RWPE1 (cell line): ENCODE data around the gene B3GALT5.

Experiments used
- CTCF ChIA-PET: fragments of 350-600 bp; sonication (Branson Sonifier 250); formaldehyde crosslinking; extraction: SDS; loops from one replicate; lab custom pipeline; 2021; lab: Yijun Ruan, JAX
- POLR2A ChIA-PET: fragments of 400-600 bp; formaldehyde crosslinking; extraction: SDS; loops from one replicate; lab custom pipeline; 2020; ENCODE audit warnings: antibody characterized with exemption; ENCODE audit not compliant: low non-redundant PET; lab: Yijun Ruan, JAX
- DNase-seq: peaks from one replicate; pipeline ENCODE4 v3.0.0; 2012; ENCODE audit warnings: low spot score
- H3K27ac ChIP-seq: fragments of 450-650 bp; 2 replicates; pipeline ENCODE4 v1.5.1; 2017
- TF ChIP-seq, protein P1 (sequence below): fragments of 450-650 bp; conservative IDR thresholded peaks from 2 replicates; pipeline ENCODE4 v1.5.1; 2017; ENCODE audit warnings: low read depth, mild to moderate bottlenecking

B3GALT5 gene, protein sequence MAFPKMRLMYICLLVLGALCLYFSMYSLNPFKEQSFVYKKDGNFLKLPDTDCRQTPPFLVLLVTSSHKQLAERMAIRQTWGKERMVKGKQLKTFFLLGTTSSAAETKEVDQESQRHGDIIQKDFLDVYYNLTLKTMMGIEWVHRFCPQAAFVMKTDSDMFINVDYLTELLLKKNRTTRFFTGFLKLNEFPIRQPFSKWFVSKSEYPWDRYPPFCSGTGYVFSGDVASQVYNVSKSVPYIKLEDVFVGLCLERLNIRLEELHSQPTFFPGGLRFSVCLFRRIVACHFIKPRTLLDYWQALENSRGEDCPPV

DNA sequence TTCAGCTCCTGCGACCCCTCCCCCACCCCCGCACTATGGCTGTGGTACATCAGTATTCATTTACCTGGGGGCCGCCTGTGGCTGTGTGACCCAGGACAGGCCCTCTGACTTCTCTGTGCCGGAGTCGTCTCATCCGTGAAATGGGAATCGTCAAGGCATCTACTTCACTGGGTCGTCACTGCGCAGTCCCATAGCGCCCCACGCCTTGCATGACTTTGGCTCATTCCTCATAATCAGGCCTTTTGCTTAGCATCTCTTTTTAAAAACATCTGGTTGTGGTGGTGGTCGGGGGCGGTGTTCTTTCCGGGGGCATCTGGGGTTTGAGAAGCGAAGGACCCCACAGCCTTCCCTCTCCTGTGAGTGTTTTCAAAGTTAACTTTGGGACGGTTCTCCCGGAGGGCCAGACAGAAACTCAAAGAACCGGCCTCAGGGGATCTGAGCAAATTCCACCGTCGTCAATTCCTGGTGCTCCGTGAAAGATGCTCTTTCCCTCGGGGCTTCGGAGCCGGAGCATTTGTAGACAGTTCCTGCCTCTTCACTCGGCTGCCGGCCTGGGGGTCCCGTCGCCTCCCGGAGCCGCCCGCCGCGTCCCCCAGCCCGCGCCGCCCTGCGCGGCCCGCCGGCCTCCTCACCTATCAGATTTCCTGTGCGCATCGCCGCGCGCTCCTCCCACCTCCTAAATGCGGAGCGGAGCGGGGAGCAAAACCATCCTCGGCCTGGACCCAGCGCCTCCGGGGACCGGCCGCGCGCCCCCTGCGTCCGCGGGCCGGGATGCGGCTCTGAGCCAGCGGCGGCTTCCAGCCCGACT is at the start of gene B3GALT5:
B3GALT5 (plus strand) TSS at position 708 of the 808 bp plus-strand sequence. CDS start 47,620 bp downstream, outside the sequence.
- CTCF ChIA-PET, result interaction anchor here (0.6 kb wide), 1 partner anchor 1085 kb away, joined by 3 read pairs; no protein-coding TSS in a partner anchor
- POLR2A ChIA-PET, result no interaction called here
- DNase-seq, result no peak
- TF ChIP-seq, protein P1, sequence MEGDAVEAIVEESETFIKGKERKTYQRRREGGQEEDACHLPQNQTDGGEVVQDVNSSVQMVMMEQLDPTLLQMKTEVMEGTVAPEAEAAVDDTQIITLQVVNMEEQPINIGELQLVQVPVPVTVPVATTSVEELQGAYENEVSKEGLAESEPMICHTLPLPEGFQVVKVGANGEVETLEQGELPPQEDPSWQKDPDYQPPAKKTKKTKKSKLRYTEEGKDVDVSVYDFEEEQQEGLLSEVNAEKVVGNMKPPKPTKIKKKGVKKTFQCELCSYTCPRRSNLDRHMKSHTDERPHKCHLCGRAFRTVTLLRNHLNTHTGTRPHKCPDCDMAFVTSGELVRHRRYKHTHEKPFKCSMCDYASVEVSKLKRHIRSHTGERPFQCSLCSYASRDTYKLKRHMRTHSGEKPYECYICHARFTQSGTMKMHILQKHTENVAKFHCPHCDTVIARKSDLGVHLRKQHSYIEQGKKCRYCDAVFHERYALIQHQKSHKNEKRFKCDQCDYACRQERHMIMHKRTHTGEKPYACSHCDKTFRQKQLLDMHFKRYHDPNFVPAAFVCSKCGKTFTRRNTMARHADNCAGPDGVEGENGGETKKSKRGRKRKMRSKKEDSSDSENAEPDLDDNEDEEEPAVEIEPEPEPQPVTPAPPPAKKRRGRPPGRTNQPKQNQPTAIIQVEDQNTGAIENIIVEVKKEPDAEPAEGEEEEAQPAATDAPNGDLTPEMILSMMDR, result no peak
- H3K27ac ChIP-seq, result no peak within 1 kb of the TSS

DNA sequence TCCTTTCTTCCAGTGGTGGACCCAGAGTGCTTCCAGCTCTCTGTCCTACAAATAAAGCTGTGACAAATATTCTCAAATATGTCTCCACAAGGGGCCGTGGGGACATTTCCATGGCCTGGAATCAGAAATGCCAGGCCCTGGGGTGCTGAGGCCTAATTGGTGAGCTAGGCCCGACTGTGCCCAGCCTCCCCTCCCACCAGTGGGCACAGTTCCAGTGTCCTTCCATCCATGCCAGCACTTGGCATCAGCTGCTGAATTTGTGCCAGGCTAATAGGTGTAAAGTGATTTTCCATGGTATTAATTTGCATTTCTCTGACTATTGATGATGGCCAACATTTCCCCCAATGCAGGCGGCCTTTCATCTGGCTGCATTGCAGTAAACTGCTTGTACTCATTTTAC is 48.5 kb upstream of the B3GALT5 start:
- DNase-seq, result no peak
- H3K27ac ChIP-seq, result no peak overlapping the region
- POLR2A ChIA-PET, result no interaction called here
- TF ChIP-seq, protein P1, result no peak
- CTCF ChIA-PET, result interaction anchor here (1.0 kb wide), 1 partner anchor 46 kb away, joined by 4 read pairs; no protein-coding TSS in a partner anchor

GRCh38 chr21:39567180-39567972 is 45.4 kb upstream of the B3GALT5 start:
- H3K27ac ChIP-seq, result no peak overlapping the region
- no peak for DNase-seq
- POLR2A ChIA-PET, result no interaction called here
- CTCF ChIA-PET, result no interaction called here
- TF ChIP-seq, protein P1, result no peak

DNA sequence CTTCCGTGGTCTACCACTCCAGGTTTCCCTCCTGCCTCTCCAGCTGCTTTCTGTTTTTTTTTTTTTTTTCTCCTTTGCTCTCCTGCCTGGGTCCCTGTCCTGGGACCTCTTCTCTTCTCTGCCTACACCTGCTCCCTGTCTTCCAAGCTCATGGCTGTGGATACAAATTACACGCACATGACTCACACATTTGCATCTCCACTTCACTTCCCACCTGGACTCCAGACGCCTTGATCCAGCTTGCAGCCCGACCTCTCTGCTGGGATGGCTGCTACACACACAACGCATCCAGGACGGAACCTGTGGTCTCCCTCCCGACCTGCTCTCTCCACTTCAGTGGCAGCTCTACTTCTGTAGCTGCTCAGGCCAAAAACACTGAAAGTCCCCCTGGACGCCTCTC is 44.4 kb upstream of the B3GALT5 start:
- ChIA-PET POLR2A (no interaction called here), CTCF (no interaction called here)
- no peak for DNase-seq

DNA sequence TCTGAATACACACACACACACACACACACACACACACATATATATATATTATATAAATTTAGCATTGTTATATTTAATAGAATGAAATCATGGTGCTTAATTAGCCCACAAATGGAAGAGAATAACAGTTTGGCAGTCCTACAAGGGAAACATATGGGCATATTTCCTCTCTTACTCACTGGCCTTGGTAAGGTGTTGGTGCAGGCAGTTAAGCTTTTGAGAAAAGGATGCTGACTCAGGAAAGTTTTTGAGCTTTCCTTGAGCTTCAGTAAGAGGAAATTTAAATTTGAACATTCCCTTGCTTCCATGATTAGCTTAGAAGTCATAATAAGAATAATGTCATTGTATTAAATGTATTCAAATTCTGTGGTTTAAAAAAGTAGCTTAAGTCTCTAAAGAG is 37.0 kb upstream of the B3GALT5 start:
- CTCF ChIA-PET, result no interaction called here

More for the DNA sequence above, 44.4 kb upstream of the B3GALT5 start:
- TF ChIP-seq, protein P1, result no peak
- H3K27ac ChIP-seq, result no peak overlapping the region

More for the DNA sequence above, 37.0 kb upstream of the B3GALT5 start:
- no peak overlapping the region for H3K27ac ChIP-seq
- DNase-seq, result peak; percentile 8
- TF ChIP-seq, protein P1, result no peak
- POLR2A ChIA-PET, result no interaction called here
